Measurements from ENCODE around the gene COL20A1. TPM values are rescaled to one million over a fixed set of nuclear protein-coding genes. Genes with fewer than 3 reads are reported as not detected.
A peak's percentile ranks its signal among the peaks of the same experiment; 100 is the strongest.

COL20A1 gene
- total and polyA plus RNA-seq, 12 donors: 0.26 to 0.30 TPM; not detected in 10

DNA sequence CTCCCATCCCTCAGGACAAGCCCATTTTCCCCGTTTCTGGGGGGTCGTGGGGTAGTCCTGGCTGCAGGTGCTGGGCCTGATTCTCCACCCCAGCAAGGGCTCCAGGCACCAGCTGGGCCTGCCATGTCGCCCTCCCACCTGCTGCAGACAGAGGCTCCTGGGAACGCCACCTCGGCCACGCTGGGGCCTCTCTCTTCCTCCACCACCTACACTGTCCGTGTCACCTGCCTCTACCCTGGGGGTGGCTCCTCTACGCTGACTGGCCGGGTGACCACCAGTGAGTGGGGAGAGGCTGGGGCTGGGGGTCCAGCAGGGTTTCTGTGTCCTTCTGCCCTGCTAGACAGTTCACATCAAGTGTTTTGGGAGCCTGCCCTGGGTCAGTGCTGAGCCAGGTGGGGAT lies 19.3 kb downstream of the COL20A1 start:
- TF ChIP-seq, protein P1, sequence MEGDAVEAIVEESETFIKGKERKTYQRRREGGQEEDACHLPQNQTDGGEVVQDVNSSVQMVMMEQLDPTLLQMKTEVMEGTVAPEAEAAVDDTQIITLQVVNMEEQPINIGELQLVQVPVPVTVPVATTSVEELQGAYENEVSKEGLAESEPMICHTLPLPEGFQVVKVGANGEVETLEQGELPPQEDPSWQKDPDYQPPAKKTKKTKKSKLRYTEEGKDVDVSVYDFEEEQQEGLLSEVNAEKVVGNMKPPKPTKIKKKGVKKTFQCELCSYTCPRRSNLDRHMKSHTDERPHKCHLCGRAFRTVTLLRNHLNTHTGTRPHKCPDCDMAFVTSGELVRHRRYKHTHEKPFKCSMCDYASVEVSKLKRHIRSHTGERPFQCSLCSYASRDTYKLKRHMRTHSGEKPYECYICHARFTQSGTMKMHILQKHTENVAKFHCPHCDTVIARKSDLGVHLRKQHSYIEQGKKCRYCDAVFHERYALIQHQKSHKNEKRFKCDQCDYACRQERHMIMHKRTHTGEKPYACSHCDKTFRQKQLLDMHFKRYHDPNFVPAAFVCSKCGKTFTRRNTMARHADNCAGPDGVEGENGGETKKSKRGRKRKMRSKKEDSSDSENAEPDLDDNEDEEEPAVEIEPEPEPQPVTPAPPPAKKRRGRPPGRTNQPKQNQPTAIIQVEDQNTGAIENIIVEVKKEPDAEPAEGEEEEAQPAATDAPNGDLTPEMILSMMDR (IDR thresholded peaks at IDR 0.05): no peak
- Histone ChIP-seq H3K9me3 (no peaks in the 10 kb centered on the region), H3K27ac (no peak overlapping the region), H3K4me1 (peaks cover 0 to 18% (median 4%) of the 10 kb centered on the region in 9 donors), H3K27me3 (peaks cover 7 to 39% (median 22%) of the 10 kb centered on the region in 7 donors), H3K4me3 (no peak overlapping the region), H3K36me3 (no peaks in the 10 kb centered on the region)
- DNase-seq (no peak), ATAC-seq (no peak)
- intact Hi-C loops (cut with DNase I): no loop called here
- WGBS, 2 donors: 70 to 71% methylated on average over 9 of the region's 9 CpGs

DNA sequence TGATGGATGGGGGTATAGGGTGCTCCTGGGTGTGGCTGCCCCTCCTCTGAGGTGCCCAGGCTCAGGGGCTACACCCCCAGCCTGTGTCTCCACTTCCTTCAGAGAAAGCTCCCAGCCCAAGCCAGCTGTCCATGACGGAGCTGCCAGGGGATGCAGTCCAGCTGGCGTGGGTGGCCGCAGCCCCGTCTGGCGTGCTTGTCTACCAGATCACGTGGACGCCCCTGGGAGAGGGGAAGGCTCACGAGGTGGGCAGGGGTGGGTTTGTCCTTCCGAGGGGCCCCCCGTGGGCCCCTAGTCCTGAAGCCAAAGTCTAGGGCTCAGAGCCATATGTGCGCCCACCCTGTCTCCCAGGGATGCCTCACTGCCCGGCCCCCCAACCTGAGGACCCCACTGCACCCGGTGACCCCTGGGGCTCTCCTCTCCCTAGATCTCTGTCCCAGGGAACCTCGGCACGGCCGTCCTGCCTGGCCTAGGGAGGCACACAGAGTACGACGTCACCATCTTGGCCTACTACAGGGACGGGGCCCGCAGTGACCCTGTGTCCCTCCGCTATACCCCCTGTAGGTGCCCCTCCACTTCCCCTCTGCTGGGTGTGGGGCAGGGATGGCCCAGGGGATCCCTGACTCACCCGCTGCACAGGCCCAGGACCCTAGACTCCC lies 19.8 kb downstream of the COL20A1 start:
- Histone ChIP-seq H3K27ac (no peak overlapping the region), H3K9me3 (no peaks in the 10 kb centered on the region), H3K4me1 (peaks cover 0 to 18% (median 4%) of the 10 kb centered on the region in 9 donors), H3K27me3 (peaks cover 7 to 33% (median 17%) of the 10 kb centered on the region in 7 donors), H3K4me3 (no peak overlapping the region), H3K36me3 (no peaks in the 10 kb centered on the region)
- WGBS, 2 donors: 64 to 71% methylated on average over 19 to 22 of the region's 22 CpGs
- ATAC-seq (peak; percentile 4 to 51 (median 33)), DNase-seq (peak; percentile 51 to 64)
- intact Hi-C loops (cut with DNase I): no loop called here
- TF ChIP-seq, protein P1 (IDR thresholded peaks at IDR 0.05): no peak

DNA sequence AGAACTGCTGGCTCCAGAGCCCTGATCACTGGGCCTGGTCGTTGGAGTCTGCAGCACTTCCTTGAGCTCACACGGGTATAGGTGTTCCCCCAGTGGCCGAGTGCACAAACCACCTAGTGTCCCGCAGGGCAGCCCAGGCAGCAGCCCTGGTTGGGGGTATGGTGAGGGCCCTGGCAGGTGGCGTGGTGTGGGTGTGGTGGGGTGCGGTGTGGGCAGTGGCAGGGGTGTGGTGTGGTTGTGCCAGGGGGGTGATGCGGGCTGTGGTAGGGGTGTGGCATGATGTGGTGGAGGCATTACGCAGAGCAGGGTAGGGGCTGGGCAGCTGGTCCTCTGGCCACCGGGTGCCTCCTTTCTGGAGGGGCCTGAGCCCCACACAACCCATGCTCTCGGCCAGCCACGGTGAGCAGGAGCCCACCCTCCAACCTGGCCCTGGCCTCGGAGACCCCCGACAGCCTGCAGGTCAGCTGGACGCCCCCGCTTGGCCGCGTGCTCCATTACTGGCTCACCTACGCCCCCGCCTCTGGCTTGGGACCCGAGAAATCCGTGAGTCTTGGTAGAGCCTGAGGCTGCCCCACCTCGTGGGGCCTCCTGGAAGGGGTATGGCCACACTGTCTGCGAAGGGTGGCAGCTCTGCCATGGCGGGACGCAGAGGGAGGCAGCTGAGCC lies 20.5 kb downstream of the COL20A1 start:
- intact Hi-C loops (cut with DNase I): no loop called here
- WGBS, 2 donors: 75 to 80% methylated on average over 25 of the region's 25 CpGs
- TF ChIP-seq, protein P1 (IDR thresholded peaks at IDR 0.05): no peak

DNA sequence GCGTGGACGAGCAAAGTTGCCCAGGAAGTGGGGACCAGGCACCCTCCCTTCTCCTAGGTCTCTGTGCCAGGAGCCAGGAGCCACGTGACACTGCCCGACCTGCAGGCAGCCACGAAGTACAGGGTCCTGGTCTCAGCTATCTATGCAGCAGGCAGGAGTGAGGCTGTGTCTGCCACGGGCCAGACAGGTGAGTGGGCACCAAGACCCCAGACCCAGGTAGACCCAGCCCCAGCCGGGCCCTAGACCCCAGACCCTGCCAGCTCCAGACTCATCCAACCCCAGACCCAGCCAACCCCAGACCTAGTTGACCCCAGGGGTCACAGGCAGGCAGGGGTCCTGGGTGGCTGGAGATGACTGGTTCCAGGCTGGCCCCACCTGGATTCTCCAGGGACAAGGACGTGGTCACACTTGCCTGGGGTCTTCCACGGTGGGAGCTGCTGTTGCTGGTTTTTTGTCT lies 21.1 kb downstream of the COL20A1 start:
- TF ChIP-seq, protein P1 (IDR thresholded peaks at IDR 0.05): no peak
- intact Hi-C loops (cut with DNase I): no loop called here
- Histone ChIP-seq H3K27ac (no peak overlapping the region), H3K36me3 (no peaks in the 10 kb centered on the region), H3K27me3 (peaks cover 0 to 21% (median 8%) of the 10 kb centered on the region in 7 donors), H3K9me3 (no peaks in the 10 kb centered on the region), H3K4me3 (no peak overlapping the region), H3K4me1 (peaks cover 0 to 18% (median 4%) of the 10 kb centered on the region in 9 donors)
- DNase-seq (peak in 1 of 2 donors; percentile 20), ATAC-seq (peak in 3 of 8 donors; percentile 14 to 47 (median 29))
- WGBS, 2 donors: 60 to 81% methylated on average over 9 of the region's 9 CpGs

More for the DNA sequence above, 20.5 kb downstream of the COL20A1 start:
- DNase-seq (peak in 1 of 2 donors; percentile 17), ATAC-seq (no peak)
- Histone ChIP-seq H3K4me3 (no peak overlapping the region), H3K27me3 (peaks cover under 1 to 27% (median 11%) of the 10 kb centered on the region in 7 donors), H3K36me3 (no peaks in the 10 kb centered on the region), H3K27ac (no peak overlapping the region), H3K4me1 (peaks cover 0 to 18% (median 4%) of the 10 kb centered on the region in 9 donors), H3K9me3 (no peaks in the 10 kb centered on the region)

Measured in heart right ventricle (tissue), 16 donors.